Measurements from ENCODE around the gene KLF16. TPM values are rescaled to one million over a fixed set of nuclear protein-coding genes. Genes with fewer than 3 reads are reported as not detected.
A peak's percentile ranks its signal among the peaks of the same experiment; 100 is the strongest.

Gene KLF16
- total RNA-seq, 1 donor from 2014 or later: 6.4 TPM

DNA sequence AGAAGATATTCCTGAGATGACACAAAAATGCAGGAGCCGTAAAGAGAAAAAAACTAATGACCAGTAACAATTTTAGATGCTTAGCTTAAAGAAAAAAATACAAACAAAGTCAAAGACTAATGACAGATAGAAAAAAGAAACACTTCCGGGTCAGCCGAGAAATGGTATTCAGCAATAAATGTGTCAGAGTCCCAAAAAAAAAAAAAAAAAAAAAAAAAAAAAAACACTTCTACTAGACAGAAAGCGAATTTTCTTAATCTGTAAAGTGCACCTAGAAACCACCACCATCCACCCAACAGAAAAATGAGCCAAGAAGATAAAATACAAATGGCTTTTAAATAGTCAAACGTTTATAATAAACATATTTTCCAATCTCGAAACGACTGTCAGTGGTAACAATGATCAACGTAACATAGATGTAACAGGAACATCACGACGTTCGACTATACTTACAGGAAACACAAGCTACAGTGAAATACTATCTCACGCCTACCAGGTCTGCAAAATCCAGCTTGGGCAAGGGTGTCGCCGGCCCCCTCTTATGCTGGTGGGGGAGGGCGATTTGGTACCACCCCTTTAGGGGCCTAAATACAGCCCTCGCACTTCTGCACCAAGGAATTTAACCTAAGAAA is 11.3 kb upstream of the KLF16 start:
- peaks cover 3% of the 10 kb centered on the region for H3K36me3 ChIP-seq
- no peaks in the 10 kb centered on the region for H3K27me3 ChIP-seq (ENCODE audit: low read depth)
- intact Hi-C loops (cut with micrococcal nuclease): no loop called here
- H3K4me3 ChIP-seq: peak overlapping the region; percentile 99
- peak overlapping the region; percentile 98 for H3K27ac ChIP-seq (replicated peaks)
- no peak for TF ChIP-seq CTCF (IDR thresholded peaks at IDR 0.05; ENCODE audit: borderline replicate concordance)
- DNase-seq: no peak
- H3K9me3 ChIP-seq (replicated peaks): no peaks in the 10 kb centered on the region
- peaks cover 59% of the 10 kb centered on the region for H3K4me1 ChIP-seq

GRCh38 chr19:1873524-1874473 is 10.4 kb upstream of the KLF16 start:
- peaks cover 58% of the 10 kb centered on the region for H3K4me1 ChIP-seq
- peak overlapping the region; percentile 98 for H3K27ac ChIP-seq (replicated peaks)
- no peak for TF ChIP-seq CTCF (IDR thresholded peaks at IDR 0.05; ENCODE audit: borderline replicate concordance)
- H3K27me3 ChIP-seq (ENCODE audit: low read depth): no peaks in the 10 kb centered on the region
- peak; percentile 67 for DNase-seq
- peaks cover 3% of the 10 kb centered on the region for H3K36me3 ChIP-seq
- peak overlapping the region; percentile 99 for H3K4me3 ChIP-seq
- intact Hi-C loops (cut with micrococcal nuclease): no loop called here
- no peaks in the 10 kb centered on the region for H3K9me3 ChIP-seq (replicated peaks)

- Histone ChIP-seq H3K4me1 (peaks cover 54% of the 10 kb centered on the region), H3K27ac (replicated peaks) (peak overlapping the region; percentile 98), H3K27me3 (ENCODE audit: low read depth) (no peaks in the 10 kb centered on the region), H3K4me3 (peak overlapping the region; percentile 99), H3K36me3 (peaks cover 3% of the 10 kb centered on the region), H3K9me3 (replicated peaks) (no peaks in the 10 kb centered on the region)
- DNase-seq: no peak
- TF ChIP-seq CTCF (IDR thresholded peaks at IDR 0.05; ENCODE audit: borderline replicate concordance): no peak
- intact Hi-C loops (cut with micrococcal nuclease): no loop called here
Measured at GRCh38 chr19:1872807-1873523, 9.6 kb upstream of the KLF16 start.

DNA sequence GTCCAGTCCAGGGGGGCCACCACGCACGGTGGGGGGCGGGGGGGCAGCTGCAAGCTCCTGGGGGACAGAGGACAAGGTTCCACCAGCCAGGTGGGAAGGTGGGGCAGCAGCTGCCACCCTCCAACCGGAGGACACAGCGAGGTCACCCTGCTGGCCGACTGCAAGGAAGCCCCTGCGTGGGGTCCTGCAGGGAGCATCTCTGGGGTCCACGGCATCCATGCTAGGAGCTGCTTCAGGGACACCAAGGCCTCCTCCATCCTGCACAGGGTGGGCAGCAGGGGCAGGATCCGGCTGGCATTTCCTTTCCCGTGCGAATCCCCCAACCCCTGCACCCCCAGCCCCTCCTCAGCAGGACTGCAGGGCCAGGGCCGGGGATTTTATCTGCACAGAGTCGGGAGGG is 8.3 kb upstream of the KLF16 start:
- no peaks in the 10 kb centered on the region for H3K27me3 ChIP-seq (ENCODE audit: low read depth)
- no peak overlapping the region for H3K4me3 ChIP-seq
- intact Hi-C loops (cut with micrococcal nuclease): no loop called here
- H3K36me3 ChIP-seq: peaks cover 3% of the 10 kb centered on the region
- no peak for TF ChIP-seq CTCF (IDR thresholded peaks at IDR 0.05; ENCODE audit: borderline replicate concordance)
- peak overlapping the region; percentile 98 for H3K27ac ChIP-seq (replicated peaks)
- no peak for DNase-seq
- H3K4me1 ChIP-seq: peaks cover 51% of the 10 kb centered on the region
- H3K9me3 ChIP-seq (replicated peaks): no peaks in the 10 kb centered on the region

DNA sequence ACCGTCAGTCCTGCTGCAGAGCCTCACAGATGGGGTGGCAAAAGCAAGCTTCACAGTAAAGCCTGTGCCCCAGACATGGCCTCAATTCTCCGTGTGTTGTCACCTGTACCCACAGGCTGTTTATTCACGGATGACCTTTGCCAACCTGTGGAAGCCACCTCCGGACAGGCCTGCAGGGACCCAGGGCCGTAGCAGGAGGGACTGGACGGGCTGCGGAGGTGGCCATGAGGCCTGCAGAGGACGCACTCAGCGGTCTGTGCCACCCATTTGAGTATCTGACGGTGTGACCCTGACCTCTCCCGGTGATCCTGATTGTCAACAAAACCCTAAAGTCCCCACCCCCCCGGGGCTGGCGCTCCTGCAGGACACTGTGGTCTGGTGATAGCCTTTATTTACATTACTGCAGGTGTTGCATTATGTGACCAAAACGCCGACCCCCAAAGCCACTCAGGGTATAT is 7.8 kb upstream of the KLF16 start:
- no peak for DNase-seq
- H3K27me3 ChIP-seq (ENCODE audit: low read depth): no peaks in the 10 kb centered on the region
- peak overlapping the region; percentile 98 for H3K27ac ChIP-seq (replicated peaks)
- peaks cover 3% of the 10 kb centered on the region for H3K36me3 ChIP-seq
- no peak overlapping the region for H3K4me3 ChIP-seq
- no peaks in the 10 kb centered on the region for H3K9me3 ChIP-seq (replicated peaks)
- peaks cover 46% of the 10 kb centered on the region for H3K4me1 ChIP-seq
- intact Hi-C loops (cut with micrococcal nuclease): no loop called here
- TF ChIP-seq CTCF (IDR thresholded peaks at IDR 0.05; ENCODE audit: borderline replicate concordance): no peak
